HCT116 (cell line): Measurements from ENCODE around the gene GRIK2. TPM values are rescaled to one million over a fixed set of nuclear protein-coding genes. Genes with fewer than 3 reads are reported as not detected.

Experiments
- ATAC-seq: fragments of 200-7000 bp; cut with Tn5 transposase; 2 replicates; pipeline ENCODE4 v1.9.1; 2020; ENCODE audit warnings: mild to moderate bottlenecking, moderate library complexity
- BruUV-seq: library from RNA; stranded (reverse); fragments of 400-500 nt; replicated peaks from 2 replicates; lab custom pipeline; 2021; lab: Mats Ljungman, UMichigan
- CTCF ChIA-PET: fragments of 300-600 bp; sonication (Branson Sonifier 250); formaldehyde crosslinking; loops from one replicate; lab custom pipeline; 2021; ENCODE audit warnings: antibody characterized with exemption; lab: Charles Lee
- POLR2A ChIA-PET: fragments of 300-600, 350-600 bp; sonication (Branson Sonifier 250); formaldehyde crosslinking; loops from one replicate; lab custom pipeline; 2021; ENCODE audit warnings: antibody characterized with exemption; lab: Charles Lee
- RAD21 ChIA-PET, 2 experiments: fragments of 300-600 bp; sonication (Branson Sonifier 250); formaldehyde crosslinking; loops; one replicate each; lab custom pipeline; 2023; ENCODE audit warnings: low total read pairs in 2 of 2; ENCODE audit not compliant: uncharacterized antibody in 2 of 2, unreplicated experiment in 2 of 2, low non-redundant PET in 1 of 2; lab: Charles Lee
- DNase-seq: peaks from one replicate; pipeline ENCODE4 v3.0.0-alpha.2; 2010; ENCODE audit warnings: low read depth, low spot score
- H2AFZ ChIP-seq: fragments of 200-600 bp; shearing (Covaris generic), sonication (generic); 2 replicates; pipeline ENCODE4 v1.6.1; 2017; ENCODE audit warnings: low read depth, mixed run types, mixed read lengths, antibody characterized with exemption, low read length; ENCODE audit not compliant: poor library complexity, severe bottlenecking
- H3K27ac ChIP-seq: 2 replicates; pipeline ENCODE4 v1.5.1; 2012; ENCODE audit warnings: low read depth, low read length
- H3K27me3 ChIP-seq: fragments of 200-600 bp; sonication (generic); 2 replicates; pipeline ENCODE4 v1.6.1; 2016; ENCODE audit warnings: mixed run types, low read length, mixed read lengths; ENCODE audit not compliant: insufficient read depth
- H3K36me3 ChIP-seq, 2 experiments: fragments of 200-500 bp in 1 of 2; fragments of 200-600 bp in 1 of 2; sonication (Bioruptor generic) in 1 of 2; sonication (generic) in 1 of 2; 2 replicates each; pipeline versions ENCODE4 v1.5.1 to v1.6.1; 2014 to 2016; ENCODE audit warnings: low read length in 2 of 2, inconsistent platforms in 1 of 2, mixed read lengths in 1 of 2, mixed run types in 1 of 2; ENCODE audit not compliant: insufficient read depth in 2 of 2, control insufficient read depth in 1 of 2
- H3K4me1 ChIP-seq, 2 experiments: fragments of 200-600 bp in 1 of 2; sonication (generic) in 1 of 2; 2 replicates each; pipeline versions ENCODE4 v1.5.1 to v1.6.1; 2012 to 2017; ENCODE audit warnings: low read length in 2 of 2, inconsistent platforms in 1 of 2, mild to moderate bottlenecking in 1 of 2, mixed read lengths in 1 of 2, mixed run types in 1 of 2, moderate library complexity in 1 of 2; ENCODE audit not compliant: insufficient read depth in 2 of 2, control insufficient read depth in 1 of 2
- H3K4me2 ChIP-seq: fragments of 200-600 bp; sonication (generic); 2 replicates; pipeline ENCODE4 v1.6.1; 2017; ENCODE audit warnings: mixed run types, low read length, mixed read lengths
- H3K4me3 ChIP-seq, 2 experiments: fragments of 200-600 bp in 1 of 2; sonication (generic) in 1 of 2; replicated peaks in 1 of 2; 2 replicates each; pipeline ENCODE4 v1.5.1; 2011 to 2016; ENCODE audit warnings: low read length in 2 of 2, control low read depth in 1 of 2, low read depth in 1 of 2, mild to moderate bottlenecking in 1 of 2, mixed read lengths in 1 of 2, mixed run types in 1 of 2
- H3K79me2 ChIP-seq: fragments of 200-600 bp; sonication (generic); 2 replicates; pipeline ENCODE4 v1.6.1; 2017; ENCODE audit warnings: mild to moderate bottlenecking, mixed run types, low read length, moderate library complexity, mixed read lengths; ENCODE audit not compliant: insufficient read depth
- H3K9ac ChIP-seq: fragments of 200-600 bp; sonication (generic); 2 replicates; pipeline ENCODE4 v1.6.1; 2016; ENCODE audit warnings: low read length, mixed read lengths
- H3K9me2 ChIP-seq: fragments of 200-600 bp; sonication (generic), shearing (Covaris generic); 2 replicates; pipeline ENCODE4 v1.6.1; 2017; ENCODE audit warnings: mixed run types, mild to moderate bottlenecking, moderate library complexity; ENCODE audit not compliant: insufficient read depth
- H3K9me3 ChIP-seq, 2 experiments: fragments of 200-500 bp in 1 of 2; fragments of 200-600 bp in 1 of 2; sonication (Bioruptor generic) in 1 of 2; sonication (generic) in 1 of 2; 2 replicates each; pipeline ENCODE4 v1.6.1; 2014 to 2017; ENCODE audit warnings: low read length in 2 of 2, mixed read lengths in 2 of 2, inconsistent platforms in 1 of 2, low read depth in 1 of 2, mild to moderate bottlenecking in 1 of 2, mixed run types in 1 of 2, moderate library complexity in 1 of 2; ENCODE audit not compliant: control insufficient read depth in 1 of 2, insufficient read depth in 1 of 2
- H4K20me1 ChIP-seq: fragments of 200-600 bp; sonication (generic), shearing (Covaris generic); 2 replicates; pipeline ENCODE4 v1.6.1; 2017; ENCODE audit warnings: mixed run types, mild to moderate bottlenecking, moderate library complexity; ENCODE audit not compliant: insufficient read depth
- ATF3 ChIP-seq: IDR thresholded peaks from 2 replicates; pipeline ENCODE4 v1.6.1; 2012
- CBX3 ChIP-seq: IDR thresholded peaks from 2 replicates; pipeline ENCODE4 v1.6.1; 2012; ENCODE audit warnings: low read depth
- CEBPB ChIP-seq: IDR thresholded peaks from 2 replicates; pipeline ENCODE4 v1.6.1; 2012; ENCODE audit warnings: low read depth
- ELF1 ChIP-seq: IDR thresholded peaks from 2 replicates; pipeline ENCODE4 v1.6.1; 2012; ENCODE audit warnings: low read depth, borderline replicate concordance
- EZH2 ChIP-seq: fragments of 200-600 bp; sonication (generic); IDR thresholded peaks from 2 replicates; pipeline ENCODE4 v1.6.1; 2017; ENCODE audit warnings: antibody characterized with exemption, mixed run types
- EZH2phosphoT487 ChIP-seq: fragments of 200-600 bp; IDR thresholded peaks from 2 replicates; pipeline ENCODE4 v1.6.1; 2018; ENCODE audit warnings: antibody characterized with exemption, borderline replicate concordance
- FOSL1 ChIP-seq: IDR thresholded peaks from 2 replicates; pipeline ENCODE4 v1.6.1; 2012; ENCODE audit warnings: low read depth
- JUND ChIP-seq: IDR thresholded peaks from 2 replicates; pipeline ENCODE4 v1.6.1; 2012
- POLR2AphosphoS5 ChIP-seq: IDR thresholded peaks from 2 replicates; pipeline ENCODE4 v1.6.1; 2011; ENCODE audit warnings: mild to moderate bottlenecking, low read depth, low read length, moderate library complexity
- SIN3A ChIP-seq: IDR thresholded peaks from 2 replicates; pipeline ENCODE4 v1.6.1; 2012; ENCODE audit warnings: low read depth
- SRF ChIP-seq: IDR thresholded peaks from 2 replicates; pipeline ENCODE4 v1.6.1; 2012; ENCODE audit warnings: low read depth
- YY1 ChIP-seq: IDR thresholded peaks from 2 replicates; pipeline ENCODE4 v1.6.1; 2011; ENCODE audit warnings: low read length, low read depth, moderate library complexity, mild to moderate bottlenecking; ENCODE audit not compliant: insufficient replicate concordance; ENCODE audit errors: extremely low read depth
- ZBTB33 ChIP-seq: IDR thresholded peaks from 2 replicates; pipeline ENCODE4 v1.6.1; 2011; ENCODE audit warnings: mild to moderate bottlenecking, low read length, moderate library complexity; ENCODE audit not compliant: insufficient replicate concordance; ENCODE audit errors: extremely low read depth
- ZFX ChIP-seq: fragments of 450-650 bp; IDR thresholded peaks from 2 replicates; pipeline ENCODE4 v1.6.1; 2017
- intact Hi-C: fragments of 100-400 bp; cut with micrococcal nuclease; formaldehyde crosslinking; loops from 2 replicates; pipeline ENCODE4 v1.10.0; 2022
- total RNA-seq: library from RNA; stranded (reverse); gene quantifications from one replicate; pipeline ENCODE4 v1.2.1, GENCODE V29; 2021; ENCODE audit not compliant: unreplicated experiment

The GRIK2 gene
- total RNA-seq, 1 experiment from 2014 or later: 0.64 TPM

GRCh38 chr6:101722991-101723579, 329.6 kb downstream of the GRIK2 start:
- DNase-seq (no peak), ATAC-seq (no peak)
- TF ChIP-seq ZBTB33 (no peak), EZH2phosphoT487 (no peak), EZH2 (no peak), FOSL1 (no peak), ZFX (no peak), CBX3 (no peak), POLR2AphosphoS5 (no peak), SRF (no peak), JUND (no peak), YY1 (no peak), SIN3A (no peak), ELF1 (no peak), CEBPB (no peak), ATF3 (no peak)
- intact Hi-C loops: no loop called here
- POLR2A ChIA-PET: no interaction called here
- no peaks in the 10 kb centered on the region for H3K4me1 ChIP-seq
- no peak overlapping the region for H3K27ac ChIP-seq
- CTCF ChIA-PET: no interaction called here
- BruUV-seq: no TSS peak
- no peaks in the 10 kb centered on the region for H3K27me3 ChIP-seq
- no peak overlapping the region for H3K9ac ChIP-seq
- no peak overlapping the region for H3K4me2 ChIP-seq
- H3K36me3 ChIP-seq: no peaks in the 10 kb centered on the region
- RAD21 ChIA-PET: no interaction called here
- H3K79me2 ChIP-seq: no peaks in the 10 kb centered on the region
- H3K4me3 ChIP-seq: no peak overlapping the region
- no peak overlapping the region for H2AFZ ChIP-seq
- H3K9me3 ChIP-seq: no peaks in the 10 kb centered on the region
- no peaks in the 10 kb centered on the region for H4K20me1 ChIP-seq
- H3K9me2 ChIP-seq: no peaks in the 10 kb centered on the region
